Left ventricle myocardium superior (tissue), 1 donor: ENCODE data around the gene EPC1. TPM values are rescaled to one million over a fixed set of nuclear protein-coding genes. Genes with fewer than 3 reads are reported as not detected.
"Not testable (repeated sequence)": the region's sequence is repeated elsewhere in the genome, so short reads cannot be mapped to it uniquely, and the experiment has no call there.

ENCODE experiments used
- ATAC-seq: fragments of 200-7000 bp; cut with Tn5 transposase; one replicate; pipeline ENCODE4 v1.9.1; 2020; ENCODE audit warnings: mild to moderate bottlenecking, moderate library complexity
- DNase-seq: peaks from one replicate; pipeline ENCODE4 v3.0.0-alpha.2; 2020
- intact Hi-C: fragments of 100-400 bp; cut with micrococcal nuclease; formaldehyde crosslinking; loops from one replicate; pipeline ENCODE4 v1.11.0; 2022
- total RNA-seq: library from RNA; stranded (reverse); fragmentation: NEBNext Ultra II Directional; extraction: Animal tissue kit (Norgen Biotek cat#: 25700); gene quantifications from one replicate; pipeline ENCODE4 v1.2.1, GENCODE V29; 2021
- donor health status: DM: no; HTN: yes; CAD: no; lungs with severe emphysema.

Gene EPC1
- total RNA-seq, 1 donor from 2014 or later = 18.6 TPM

DNA sequence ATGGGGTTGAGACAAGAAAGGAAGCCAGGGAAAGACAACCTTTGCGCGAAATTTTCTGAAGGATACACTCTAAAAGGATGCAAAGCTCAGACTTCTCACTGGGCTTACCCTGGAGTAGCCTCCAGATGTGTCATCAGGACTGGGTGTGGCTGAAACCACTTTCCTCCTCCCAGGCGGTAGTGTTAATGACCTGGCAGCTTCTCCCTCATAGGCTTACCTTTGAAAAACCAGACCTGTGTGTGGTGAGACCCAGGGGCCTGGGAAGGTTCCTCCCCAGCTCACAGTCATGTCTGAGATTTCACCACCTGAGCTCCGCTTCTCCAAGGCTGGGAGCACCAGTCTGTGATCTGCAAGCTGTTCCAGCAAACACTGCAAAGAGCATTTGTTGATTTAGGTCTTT is 93.7 kb downstream of the EPC1 start:
- ATAC-seq = no peak
- DNase-seq = no peak
- intact Hi-C loops = no loop called here

DNA sequence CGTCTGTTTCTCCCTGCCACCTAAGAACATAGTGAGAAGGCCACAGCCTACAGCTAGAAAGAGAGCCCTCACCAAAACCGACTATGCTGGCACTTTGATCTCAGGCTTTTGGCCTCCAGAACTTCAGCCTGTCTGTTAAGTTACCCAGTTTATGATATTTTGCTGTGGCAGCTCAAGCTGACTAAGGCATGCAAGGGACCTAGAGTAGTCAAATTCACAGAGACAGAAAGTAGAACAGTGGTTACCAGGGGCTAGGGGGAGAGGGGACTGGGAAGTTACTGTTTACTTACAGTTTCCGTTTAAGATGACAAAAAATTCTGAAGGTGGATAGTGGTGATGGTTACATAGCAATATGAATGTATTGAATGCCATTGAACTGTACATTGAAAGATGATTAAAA is 96.5 kb downstream of the EPC1 start:
- ATAC-seq, intact Hi-C loops, DNase-seq: not testable (repeated sequence)

DNA sequence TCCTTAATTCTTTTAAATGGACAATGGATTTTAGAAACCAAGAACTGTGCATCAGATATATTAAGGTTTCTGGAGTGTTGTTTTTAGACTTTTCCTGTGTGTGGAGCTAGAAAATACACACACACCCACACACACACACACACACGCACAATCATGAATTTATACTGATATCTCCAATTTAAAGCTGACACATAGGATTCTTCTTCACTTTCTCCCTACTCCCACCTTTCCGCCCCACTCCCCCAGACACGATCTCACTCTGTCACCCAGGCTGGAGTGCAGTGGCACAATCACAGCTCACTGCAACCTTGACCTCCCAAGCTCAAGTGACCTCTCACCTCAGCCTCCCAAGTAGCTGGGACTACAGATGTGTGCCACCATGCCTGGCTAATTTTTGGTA is 100.3 kb downstream of the EPC1 start:
- DNase-seq (no peak), ATAC-seq (no peak)
- intact Hi-C loops = no loop called here

GRCh38 chr10:32245760-32246159 is 101.2 kb downstream of the EPC1 start:
- no peak for ATAC-seq
- DNase-seq = no peak
- intact Hi-C loops = no loop called here

GRCh38 chr10:32244421-32245207 is 102.3 kb downstream of the EPC1 start:
- intact Hi-C loops = no loop called here
- ATAC-seq (no peak), DNase-seq (no peak)

DNA sequence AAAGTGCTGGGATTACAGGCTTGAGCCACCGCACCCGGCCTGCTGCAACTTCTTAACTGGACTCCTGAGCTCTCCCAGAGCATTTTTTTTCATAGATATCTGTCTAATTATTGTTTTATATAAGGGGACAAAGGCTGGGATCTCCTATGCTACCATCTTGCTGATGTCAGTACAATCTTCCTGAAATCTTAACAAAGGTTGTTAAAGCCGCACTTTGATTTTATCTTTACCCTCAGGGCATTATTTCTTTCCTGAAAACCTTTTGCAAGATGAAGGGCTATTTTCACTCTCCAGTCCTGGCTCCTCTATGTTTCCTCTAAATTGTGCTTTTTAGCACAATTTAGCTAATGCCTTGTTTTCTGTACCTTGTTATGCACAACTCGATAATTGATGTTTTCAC is 102.9 kb downstream of the EPC1 start:
- DNase-seq (no peak), ATAC-seq (no peak)
- intact Hi-C loops = no loop called here

DNA sequence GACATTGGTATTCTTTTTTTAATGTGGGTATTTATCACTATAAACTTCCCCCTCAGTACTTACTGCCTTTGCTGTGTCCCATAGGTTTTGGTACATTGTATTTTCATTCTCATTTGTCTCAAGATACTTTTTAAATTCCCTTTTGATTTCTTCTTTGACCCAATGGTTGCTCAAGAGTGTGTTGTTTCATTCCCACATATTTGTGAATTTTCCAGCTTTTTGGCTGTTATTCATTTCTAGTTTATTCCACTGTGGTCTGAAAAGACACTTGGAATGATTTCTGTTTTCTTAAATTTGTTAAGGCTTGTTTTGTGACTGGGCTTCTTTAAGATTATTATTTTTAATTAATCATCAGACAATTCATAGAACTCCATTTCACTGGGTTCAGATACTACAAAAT is 105.0 kb downstream of the EPC1 start:
- DNase-seq = no peak
- ATAC-seq = no peak
- intact Hi-C loops = no loop called here

DNA sequence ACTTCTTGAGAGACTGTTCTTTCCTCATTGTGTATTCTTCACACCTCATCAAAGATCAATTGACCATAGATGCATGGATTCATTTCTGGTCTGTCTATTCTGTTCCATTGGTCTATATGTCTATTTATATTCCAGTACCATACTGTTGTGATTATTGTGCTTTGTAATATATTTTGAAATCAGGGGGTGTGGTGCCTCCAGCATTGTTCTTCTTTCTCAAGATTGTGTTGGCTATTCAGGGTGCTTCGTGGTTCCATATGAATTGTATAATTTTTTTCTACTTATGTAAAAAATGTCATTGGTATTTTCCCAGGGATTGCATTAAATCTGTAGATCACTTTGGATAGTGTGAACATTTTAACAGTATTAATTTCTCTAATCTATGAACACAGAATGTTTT is 106.5 kb downstream of the EPC1 start:
- intact Hi-C loops = no loop called here
- DNase-seq = no peak

DNA sequence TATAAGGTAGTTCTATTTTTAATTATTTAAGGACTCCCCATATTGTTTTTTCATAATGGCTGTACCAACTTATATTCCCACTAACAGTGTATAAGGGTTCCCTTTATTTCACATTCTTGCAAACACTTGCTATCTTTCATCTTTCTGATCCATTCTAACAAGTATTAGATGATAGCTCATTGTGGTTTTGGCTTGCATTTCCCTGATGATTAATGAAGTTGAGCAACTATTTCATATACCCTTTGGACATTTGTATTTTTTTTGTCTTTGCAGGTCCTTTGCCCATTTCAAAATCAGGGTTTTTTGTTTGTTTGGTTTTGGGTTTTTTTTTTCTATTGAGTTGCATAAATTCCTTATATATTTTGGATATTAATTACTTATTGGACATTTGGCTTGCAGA is 107.2 kb downstream of the EPC1 start:
- intact Hi-C loops = no loop called here
- ATAC-seq = no peak
- DNase-seq = no peak

More for the DNA sequence above, 106.5 kb downstream of the EPC1 start:
- ATAC-seq = no peak

GRCh38 chr10:32237644-32238345 is 109.2 kb downstream of the EPC1 start:
- intact Hi-C loops = no loop called here
- DNase-seq (no peak), ATAC-seq (no peak)

DNA sequence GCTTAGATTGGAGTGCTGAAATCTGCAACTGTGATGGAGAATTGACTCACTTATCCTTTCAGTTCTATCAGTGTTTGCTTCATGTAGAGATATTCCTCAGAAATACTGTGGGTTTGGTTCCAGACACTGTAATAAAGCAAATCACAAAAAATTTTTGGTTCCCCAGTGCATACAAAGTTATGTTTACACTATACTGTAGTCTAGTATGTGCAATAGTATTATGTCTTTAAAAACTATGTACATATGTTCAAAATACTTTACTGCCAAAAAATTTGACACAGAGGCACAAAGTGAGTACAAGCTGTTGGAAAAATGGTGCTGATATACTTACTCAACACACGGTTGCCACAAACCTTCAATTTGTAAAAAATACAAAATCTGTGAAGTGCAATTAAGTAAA is 112.5 kb downstream of the EPC1 start:
- no peak for DNase-seq
- intact Hi-C loops = no loop called here
- no peak for ATAC-seq

- intact Hi-C loops, DNase-seq: not testable (repeated sequence)
These were observed 113.6 kb downstream of the EPC1 start for GRCh38 chr10:32233375-32233774.

DNA sequence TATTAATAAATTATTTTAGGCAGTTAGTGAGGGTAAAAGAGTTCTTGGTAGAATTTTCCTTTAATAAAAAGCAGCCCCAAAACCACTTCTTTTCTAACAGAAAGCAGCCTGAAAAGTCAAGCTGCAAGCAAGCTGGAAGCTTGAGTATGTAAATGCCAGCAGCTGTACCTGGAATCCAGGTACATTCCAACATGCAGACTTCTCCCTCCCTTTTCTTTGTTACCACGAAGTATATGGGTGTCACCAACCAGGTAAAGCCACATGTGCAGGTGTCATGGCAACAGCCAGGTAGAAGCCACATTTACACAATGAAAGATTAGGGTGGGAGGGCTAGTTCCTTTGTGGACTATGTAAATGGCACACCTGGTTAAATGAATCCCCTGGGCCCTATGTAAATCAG is 114.6 kb downstream of the EPC1 start:
- ATAC-seq (no peak), DNase-seq (no peak)
- intact Hi-C loops = no loop called here

More at GRCh38 chr10:32233375-32233774, 113.6 kb downstream of the EPC1 start:
- ATAC-seq = not testable (repeated sequence)

GRCh38 chr10:32229788-32230187 is 117.2 kb downstream of the EPC1 start:
- DNase-seq, ATAC-seq, intact Hi-C loops: not testable (repeated sequence)

DNA sequence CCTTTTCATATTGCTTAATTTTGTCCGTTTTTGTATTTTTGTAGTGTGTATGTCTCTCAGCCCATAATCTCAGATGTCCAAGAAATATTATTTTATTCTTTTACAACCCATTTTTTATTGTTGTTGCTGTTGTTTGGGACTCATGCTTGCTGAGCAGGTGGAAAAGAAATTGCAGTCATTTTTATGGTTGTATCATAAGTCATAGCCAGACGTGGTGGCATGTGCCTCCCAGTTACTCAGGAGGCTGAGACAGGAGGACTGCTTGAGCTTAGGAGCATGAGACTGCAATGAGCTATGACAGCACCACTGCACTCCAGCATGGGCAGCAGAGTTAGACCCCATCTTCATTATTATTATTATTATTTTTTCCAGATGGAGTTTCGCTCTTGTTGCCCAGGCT is 117.8 kb downstream of the EPC1 start:
- DNase-seq (no peak), ATAC-seq (no peak)
- intact Hi-C loops = no loop called here

DNA sequence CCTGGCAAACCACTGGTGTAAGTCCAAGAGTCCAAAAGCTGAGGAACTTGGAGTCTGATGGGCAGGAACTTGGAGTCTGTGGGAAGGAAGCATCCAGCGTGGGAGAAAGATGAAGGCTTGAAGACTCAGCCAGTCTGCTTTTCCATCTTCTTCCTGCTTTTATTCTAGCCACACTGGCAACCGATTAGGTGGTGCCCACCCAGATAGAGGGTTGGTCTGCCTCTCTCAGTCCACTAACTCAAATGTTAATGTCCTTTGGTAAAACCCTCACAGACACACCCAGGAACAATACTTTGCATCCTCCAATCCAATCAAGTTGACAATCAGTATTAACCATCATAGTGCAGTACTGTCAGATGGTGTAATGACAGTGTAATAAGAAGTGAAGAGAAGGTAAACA is 119.2 kb downstream of the EPC1 start:
- intact Hi-C loops = no loop called here
- no peak for ATAC-seq
- no peak for DNase-seq

DNA sequence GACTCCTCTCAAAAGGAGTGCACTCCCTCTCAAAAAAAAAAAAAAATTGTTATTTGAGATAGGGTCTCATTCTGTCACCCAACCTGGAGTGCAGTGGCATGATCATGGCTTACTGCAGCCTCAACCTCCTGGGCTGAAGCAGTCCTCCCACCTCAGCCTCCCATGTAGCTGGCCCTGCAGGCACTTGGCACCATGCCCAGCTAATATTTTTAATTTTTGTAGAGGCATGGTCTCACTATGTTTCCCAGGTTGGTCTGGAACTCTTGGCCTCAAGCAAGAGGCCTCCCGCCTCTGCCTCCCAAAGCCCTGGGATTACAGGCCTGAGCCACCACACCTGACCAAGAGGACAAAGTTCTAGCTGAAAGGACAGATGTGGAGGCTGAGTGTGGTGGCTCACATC is 120.3 kb downstream of the EPC1 start:
- intact Hi-C loops = no loop called here
- DNase-seq (no peak), ATAC-seq (no peak)

- intact Hi-C loops = no loop called here
- ATAC-seq (no peak), DNase-seq (no peak)
These were observed 121.0 kb downstream of the EPC1 start for GRCh38 chr10:32225976-32226375.

DNA sequence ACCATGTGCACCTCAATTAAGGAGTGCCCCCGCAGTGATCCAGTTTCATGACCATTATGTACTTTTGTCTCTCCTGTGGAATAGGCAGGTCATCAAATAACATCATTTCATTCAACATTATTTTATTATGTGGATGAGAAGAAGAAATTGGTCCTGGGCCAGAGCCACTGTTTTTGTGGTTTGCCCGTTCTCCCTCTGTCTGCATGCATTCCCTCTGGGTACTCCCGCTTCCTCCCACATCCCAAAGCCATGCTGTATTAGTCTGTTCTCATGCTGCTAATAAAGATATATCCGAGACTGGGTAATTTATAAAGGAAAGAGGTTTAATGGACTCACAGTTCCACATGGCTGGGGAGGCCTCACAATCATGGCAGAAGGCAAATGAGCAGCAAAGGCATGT is 124.6 kb downstream of the EPC1 start:
- ATAC-seq, intact Hi-C loops, DNase-seq: not testable (repeated sequence)

DNA sequence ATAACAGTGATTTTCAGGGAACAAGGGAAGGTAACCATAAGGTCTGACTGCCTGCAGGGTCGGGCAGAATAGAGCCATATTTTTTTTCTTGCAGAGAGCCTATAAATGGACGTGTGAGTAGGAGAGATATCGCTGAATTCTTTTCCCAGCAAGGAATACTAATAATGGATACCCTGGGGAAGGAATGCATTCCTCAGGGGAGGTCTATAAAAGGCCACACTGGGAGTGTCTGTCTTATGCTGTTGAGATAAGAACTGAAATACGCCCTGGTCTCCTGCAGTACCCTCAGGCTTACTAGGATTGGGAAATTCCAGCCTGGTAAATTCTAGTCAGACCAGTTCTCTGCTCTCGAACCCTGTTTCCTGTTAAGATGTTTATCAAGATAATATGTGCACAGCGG is 127.8 kb downstream of the EPC1 start:
- DNase-seq, ATAC-seq, intact Hi-C loops: not testable (repeated sequence)
